Measurements from ENCODE around the gene CNOT1. TPM values are rescaled to one million over a fixed set of nuclear protein-coding genes. Genes with fewer than 3 reads are reported as not detected.

The CNOT1 gene
- polyA plus RNA-seq, 1 donor (not counting 4 experiments of a cell fraction or from before 2014, with no cell fraction given) = 163 TPM

DNA sequence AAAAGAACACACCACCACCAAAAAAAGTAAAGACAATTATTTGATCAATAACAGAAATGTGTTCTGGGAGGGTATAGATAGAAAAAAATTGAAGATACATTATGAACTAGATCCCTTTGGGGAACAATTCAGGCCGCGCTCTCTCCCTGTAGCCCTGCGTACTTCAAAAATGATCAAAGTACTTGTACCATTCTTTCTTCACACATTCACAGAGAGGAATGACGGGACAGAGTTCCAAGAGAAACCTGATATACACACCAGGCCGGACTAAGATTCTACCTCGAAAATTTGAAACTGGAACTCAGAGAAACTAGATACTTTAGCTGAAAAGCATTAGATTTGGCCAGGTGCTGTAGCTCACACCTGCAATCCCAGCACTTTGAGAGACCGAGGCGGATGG lies 50.0 kb downstream of the CNOT1 start:
- Histone ChIP-seq H3K4me2 (ENCODE audit: control insufficient read depth, extremely low read depth, insufficient read depth, low read depth, low read length) (no peak overlapping the region), H3K36me3 (ENCODE audit: control insufficient read depth in 2 of 2, extremely low read depth in 1 of 2, insufficient read depth in 2 of 2, low read length in 2 of 2) (peaks cover 29 to 35% of the 10 kb centered on the region in 2 experiments), H3K27ac (ENCODE audit: control insufficient read depth, insufficient read depth, low read length) (no peak overlapping the region), H4K20me1 (ENCODE audit: control insufficient read depth, extremely low read depth, insufficient read depth, low read length) (no peaks in the 10 kb centered on the region), H3K79me2 (ENCODE audit: control insufficient read depth, insufficient read depth, low read length) (no peaks in the 10 kb centered on the region), H3K4me1 (ENCODE audit: control insufficient read depth, extremely low read depth, insufficient read depth, low read length) (no peaks in the 10 kb centered on the region), H3K9ac (ENCODE audit: control insufficient read depth, extremely low read depth, insufficient read depth, low read length) (no peak overlapping the region), H3K4me3 (ENCODE audit: control insufficient read depth in 2 of 3, extremely low read depth in 1 of 3, insufficient read depth in 2 of 3, low read depth in 1 of 3, low read length in 3 of 3) (no peak overlapping the region), H2AFZ (ENCODE audit: control insufficient read depth, low read length) (no peak overlapping the region), H3K9me3 (ENCODE audit: control insufficient read depth, low read depth, low read length) (no peaks in the 10 kb centered on the region), H3K27me3 (ENCODE audit: control insufficient read depth, extremely low read depth, insufficient read depth, low read length) (no peaks in the 10 kb centered on the region), H3K9me1 (ENCODE audit: control insufficient read depth, extremely low read depth, insufficient read depth, low read length) (no peaks in the 10 kb centered on the region)
- no peak for FAIRE-seq
- dilution Hi-C loops (cut with MboI; ENCODE audit: extremely low pct_ligation_motif_present, low sequenced_read_pairs) = no loop called here
- TF ChIP-seq EZH2 (IDR thresholded peaks at IDR 0.05; ENCODE audit: low read length) = no peak
- TF ChIP-seq CTCF (optimal IDR thresholded peaks at IDR 0.05 in 1 of 3, IDR thresholded peaks at IDR 0.05 in 1 of 3, conservative IDR thresholded peaks at IDR 0.05 in 1 of 3; ENCODE audit: extremely low read depth in 1 of 3, insufficient read depth in 2 of 3, low read length in 3 of 3) = no peak
- no peak for DNase-seq (ENCODE audit: low read depth, low spot score)

DNA sequence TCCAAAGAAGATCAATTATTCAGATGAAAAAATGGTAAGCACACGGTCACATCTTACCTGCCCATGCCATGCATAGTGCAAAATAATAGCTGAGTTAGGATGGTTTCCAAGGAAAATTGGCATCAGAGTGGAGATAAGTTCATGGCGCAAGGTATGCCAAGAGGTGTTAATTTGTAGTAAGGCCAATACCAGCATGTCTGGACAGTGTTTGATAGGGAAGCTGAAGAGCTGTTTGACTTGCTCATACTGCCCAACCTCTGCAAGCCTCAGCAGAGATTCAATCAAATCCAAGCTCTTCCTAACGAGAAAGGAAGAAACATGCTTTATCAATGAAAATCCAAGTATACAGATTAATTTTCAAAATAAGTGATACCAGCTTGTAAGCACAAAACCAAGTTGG lies 51.0 kb downstream of the CNOT1 start:
- no peak overlapping the region for H2AFZ ChIP-seq (ENCODE audit: control insufficient read depth, low read length)
- TF ChIP-seq EZH2 (IDR thresholded peaks at IDR 0.05; ENCODE audit: low read length) = no peak
- no peak for TF ChIP-seq CTCF (optimal IDR thresholded peaks at IDR 0.05 in 1 of 3, IDR thresholded peaks at IDR 0.05 in 1 of 3, conservative IDR thresholded peaks at IDR 0.05 in 1 of 3; ENCODE audit: extremely low read depth in 1 of 3, insufficient read depth in 2 of 3, low read length in 3 of 3)
- no peak overlapping the region for H3K27ac ChIP-seq (ENCODE audit: control insufficient read depth, insufficient read depth, low read length)
- dilution Hi-C loops (cut with MboI; ENCODE audit: extremely low pct_ligation_motif_present, low sequenced_read_pairs) = no loop called here
- no peak overlapping the region for H3K4me2 ChIP-seq (ENCODE audit: control insufficient read depth, extremely low read depth, insufficient read depth, low read depth, low read length)
- no peak for DNase-seq (ENCODE audit: low read depth, low spot score)
- H4K20me1 ChIP-seq (ENCODE audit: control insufficient read depth, extremely low read depth, insufficient read depth, low read length) = no peaks in the 10 kb centered on the region
- H3K4me3 ChIP-seq (ENCODE audit: control insufficient read depth in 2 of 3, extremely low read depth in 1 of 3, insufficient read depth in 2 of 3, low read depth in 1 of 3, low read length in 3 of 3) = no peak overlapping the region
- H3K9me1 ChIP-seq (ENCODE audit: control insufficient read depth, extremely low read depth, insufficient read depth, low read length) = no peaks in the 10 kb centered on the region
- no peak overlapping the region for H3K9ac ChIP-seq (ENCODE audit: control insufficient read depth, extremely low read depth, insufficient read depth, low read length)
- no peaks in the 10 kb centered on the region for H3K79me2 ChIP-seq (ENCODE audit: control insufficient read depth, insufficient read depth, low read length)
- no peaks in the 10 kb centered on the region for H3K4me1 ChIP-seq (ENCODE audit: control insufficient read depth, extremely low read depth, insufficient read depth, low read length)
- no peaks in the 10 kb centered on the region for H3K27me3 ChIP-seq (ENCODE audit: control insufficient read depth, extremely low read depth, insufficient read depth, low read length)
- no peak for FAIRE-seq
- H3K9me3 ChIP-seq (ENCODE audit: control insufficient read depth, low read depth, low read length) = no peaks in the 10 kb centered on the region
- peaks cover 34 to 39% of the 10 kb centered on the region in 2 experiments for H3K36me3 ChIP-seq (ENCODE audit: control insufficient read depth in 2 of 2, extremely low read depth in 1 of 2, insufficient read depth in 2 of 2, low read length in 2 of 2)

All from keratinocyte (primary cell).